ENCODE data around the gene PIK3R5.

The PIK3R5 gene

GRCh38 chr17:8872036-8872704, 93.3 kb downstream of the PIK3R5 start:
- Histone ChIP-seq H3K4me1 (ENCODE audit: control insufficient read depth, low read length) (no peaks in the 10 kb centered on the region), H3K27ac (ENCODE audit: low read depth, low read length) (no peak overlapping the region), H3K9me3 (ENCODE audit: control insufficient read depth, insufficient read depth, low read length) (no peaks in the 10 kb centered on the region), H3K4me3 (ENCODE audit: low read length) (no peak overlapping the region), H3F3A (ENCODE audit: control insufficient read depth, insufficient read depth) (no peaks in the 10 kb centered on the region), H3K4me2 (ENCODE audit: low read length) (no peak overlapping the region), H3K27me3 (ENCODE audit: control insufficient read depth, low read length) (peaks cover 24% of the 10 kb centered on the region), H3K9me2 (replicated peaks; ENCODE audit: control insufficient read depth, low read length) (no peaks in the 10 kb centered on the region), H4K20me1 (ENCODE audit: control insufficient read depth, insufficient read depth, low read depth, low read length) (no peaks in the 10 kb centered on the region; the same call in 1 of the 2 replicates), H3K36me3 (ENCODE audit: control insufficient read depth, low read length) (no peaks in the 10 kb centered on the region), H3K79me2 (ENCODE audit: control insufficient read depth, low read length) (no peaks in the 10 kb centered on the region)
- TF ChIP-seq CTCF (IDR thresholded peaks at IDR 0.05; ENCODE audit: low read depth, low read length, poor library complexity, severe bottlenecking), result no peak
- no peak for TF ChIP-seq EZH2phosphoT487 (IDR thresholded peaks at IDR 0.05; ENCODE audit: borderline replicate concordance, low read length)

- Histone ChIP-seq H4K20me1 (ENCODE audit: control insufficient read depth, insufficient read depth, low read depth, low read length) (peaks cover 3% of the 10 kb centered on the region; the same call in 1 of the 2 replicates), H3K4me1 (ENCODE audit: control insufficient read depth, low read length) (no peaks in the 10 kb centered on the region), H3K27me3 (ENCODE audit: control insufficient read depth, low read length) (peaks cover 31% of the 10 kb centered on the region), H3K9me2 (replicated peaks; ENCODE audit: control insufficient read depth, low read length) (no peaks in the 10 kb centered on the region), H3K4me3 (ENCODE audit: low read length) (no peak overlapping the region), H3F3A (ENCODE audit: control insufficient read depth, insufficient read depth) (no peaks in the 10 kb centered on the region), H3K27ac (ENCODE audit: low read depth, low read length) (no peak overlapping the region), H3K4me2 (ENCODE audit: low read length) (no peak overlapping the region), H3K36me3 (ENCODE audit: control insufficient read depth, low read length) (no peaks in the 10 kb centered on the region), H3K79me2 (ENCODE audit: control insufficient read depth, low read length) (no peaks in the 10 kb centered on the region), H3K9me3 (ENCODE audit: control insufficient read depth, insufficient read depth, low read length) (no peaks in the 10 kb centered on the region)
- TF ChIP-seq EZH2phosphoT487 (IDR thresholded peaks at IDR 0.05; ENCODE audit: borderline replicate concordance, low read length) (no peak), CTCF (IDR thresholded peaks at IDR 0.05; ENCODE audit: low read depth, low read length, poor library complexity, severe bottlenecking) (no peak)
Measured at GRCh38 chr17:8871081-8871581, 94.4 kb downstream of the PIK3R5 start.

- H3K4me3 ChIP-seq (ENCODE audit: low read length), result no peak overlapping the region
- H3K79me2 ChIP-seq (ENCODE audit: control insufficient read depth, low read length), result no peaks in the 10 kb centered on the region
- no peaks in the 10 kb centered on the region for H3K36me3 ChIP-seq (ENCODE audit: control insufficient read depth, low read length)
- H3K4me2 ChIP-seq (ENCODE audit: low read length), result no peak overlapping the region
- H3K27ac ChIP-seq (ENCODE audit: low read depth, low read length), result no peak overlapping the region
- TF ChIP-seq CTCF (IDR thresholded peaks at IDR 0.05; ENCODE audit: low read depth, low read length, poor library complexity, severe bottlenecking) (no peak), EZH2phosphoT487 (IDR thresholded peaks at IDR 0.05; ENCODE audit: borderline replicate concordance, low read length) (no peak)
- peaks cover 3% of the 10 kb centered on the region; the same call in 1 of the 2 replicates for H4K20me1 ChIP-seq (ENCODE audit: control insufficient read depth, insufficient read depth, low read depth, low read length)
- no peaks in the 10 kb centered on the region for H3K9me2 ChIP-seq (replicated peaks; ENCODE audit: control insufficient read depth, low read length)
- no peaks in the 10 kb centered on the region for H3K4me1 ChIP-seq (ENCODE audit: control insufficient read depth, low read length)
- no peaks in the 10 kb centered on the region for H3K9me3 ChIP-seq (ENCODE audit: control insufficient read depth, insufficient read depth, low read length)
- H3K27me3 ChIP-seq (ENCODE audit: control insufficient read depth, low read length), result peaks cover 31% of the 10 kb centered on the region
- H3F3A ChIP-seq (ENCODE audit: control insufficient read depth, insufficient read depth), result no peaks in the 10 kb centered on the region
Measured at GRCh38 chr17:8870406-8871040, 95.0 kb downstream of the PIK3R5 start.

Data from DOHH2 (cell line).